Liver (tissue), 3 donors: ENCODE measurements around the gene ZNF701.

ENCODE experiments used
- GABPA ChIP-seq, 2 donors: IDR thresholded peaks in 1 of 2; conservative IDR thresholded peaks in 1 of 2; 2 replicates each; pipeline ENCODE4 v1.6.1; 2016; ENCODE audit warnings: antibody characterized with exemption in 2 of 2, mild to moderate bottlenecking in 1 of 2, moderate library complexity in 1 of 2
- TF ChIP-seq, protein P1 (sequence below): fragments of 150-350 bp; IDR thresholded peaks from 2 replicates; pipeline ENCODE4 v1.5.1; 2017; ENCODE audit warnings: improper control_type of control experiment, low read depth, low read length; ENCODE audit not compliant: missing input control
- donor health status: healthy.
- donor health status: healthy.

DNA sequence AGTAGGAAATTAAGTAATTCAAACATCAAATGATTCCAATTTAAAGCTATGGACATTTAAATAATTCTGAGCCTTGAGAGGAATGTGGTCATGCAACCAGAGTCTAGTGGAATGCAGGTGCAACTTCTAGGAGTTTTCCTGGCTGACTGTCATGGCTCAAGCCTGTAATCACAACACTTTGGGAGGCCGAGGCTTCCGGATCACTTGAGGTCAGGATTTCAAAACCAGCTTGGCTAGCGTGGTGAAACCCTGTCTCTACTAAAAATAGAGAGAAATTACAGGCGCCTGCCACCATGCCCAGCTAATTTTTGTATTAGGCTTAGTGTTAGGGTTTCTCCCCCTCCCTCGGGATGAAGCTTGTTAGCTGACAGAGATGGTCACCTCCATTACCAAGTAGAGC is 36.2 kb upstream of the ZNF701 start:
- TF ChIP-seq, protein P1, sequence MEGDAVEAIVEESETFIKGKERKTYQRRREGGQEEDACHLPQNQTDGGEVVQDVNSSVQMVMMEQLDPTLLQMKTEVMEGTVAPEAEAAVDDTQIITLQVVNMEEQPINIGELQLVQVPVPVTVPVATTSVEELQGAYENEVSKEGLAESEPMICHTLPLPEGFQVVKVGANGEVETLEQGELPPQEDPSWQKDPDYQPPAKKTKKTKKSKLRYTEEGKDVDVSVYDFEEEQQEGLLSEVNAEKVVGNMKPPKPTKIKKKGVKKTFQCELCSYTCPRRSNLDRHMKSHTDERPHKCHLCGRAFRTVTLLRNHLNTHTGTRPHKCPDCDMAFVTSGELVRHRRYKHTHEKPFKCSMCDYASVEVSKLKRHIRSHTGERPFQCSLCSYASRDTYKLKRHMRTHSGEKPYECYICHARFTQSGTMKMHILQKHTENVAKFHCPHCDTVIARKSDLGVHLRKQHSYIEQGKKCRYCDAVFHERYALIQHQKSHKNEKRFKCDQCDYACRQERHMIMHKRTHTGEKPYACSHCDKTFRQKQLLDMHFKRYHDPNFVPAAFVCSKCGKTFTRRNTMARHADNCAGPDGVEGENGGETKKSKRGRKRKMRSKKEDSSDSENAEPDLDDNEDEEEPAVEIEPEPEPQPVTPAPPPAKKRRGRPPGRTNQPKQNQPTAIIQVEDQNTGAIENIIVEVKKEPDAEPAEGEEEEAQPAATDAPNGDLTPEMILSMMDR, result no peak
- no peak for TF ChIP-seq GABPA (IDR thresholded peaks at IDR 0.05 in 1 of 2, conservative IDR thresholded peaks at IDR 0.05 in 1 of 2)
